Measurements from ENCODE around the gene CYP4F2. TPM values are rescaled to one million over a fixed set of nuclear protein-coding genes. Genes with fewer than 3 reads are reported as not detected.
"Not testable (repeated sequence)": the region's sequence is repeated elsewhere in the genome, so short reads cannot be mapped to it uniquely, and the experiment has no call there.

The CYP4F2 gene
- total and polyA plus RNA-seq, 12 donors: not detected

DNA sequence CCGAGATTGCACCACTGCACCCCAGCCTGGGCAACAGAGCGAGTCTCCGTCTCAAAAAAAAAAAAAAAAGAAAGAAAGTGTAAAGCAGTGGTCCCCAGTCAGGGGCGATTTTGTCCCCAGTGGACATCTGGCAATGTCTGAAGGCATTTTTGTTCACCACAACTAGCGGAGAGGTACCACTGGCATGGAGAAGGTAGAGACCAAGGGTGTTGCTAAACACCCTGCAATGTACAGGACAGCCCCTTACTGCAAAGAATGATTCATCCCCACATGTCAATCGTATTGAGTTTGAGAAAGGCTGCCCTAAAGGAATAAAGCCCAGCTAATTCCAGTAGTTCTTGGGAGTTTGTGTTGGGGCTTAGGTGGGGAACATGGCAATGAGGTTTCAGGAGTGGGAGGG lies 38.7 kb downstream of the CYP4F2 start:
- DNase-seq: no peak
- TF ChIP-seq CTCF (IDR thresholded peaks at IDR 0.05) (no peak), POLR2A (IDR thresholded peaks at IDR 0.05) (no peak)
- Histone ChIP-seq H3K4me1 (replicated peaks in 1 of 2) (no peaks in the 10 kb centered on the region), H3K4me3 (no peak overlapping the region), H3K9me3 (replicated peaks in 1 of 3) (no peaks in the 10 kb centered on the region), H3K36me3 (replicated peaks in 1 of 2) (no peaks in the 10 kb centered on the region), H3K27me3 (peaks cover 6% of the 10 kb centered on the region), H3K27ac (no peak overlapping the region)
- intact Hi-C loops (cut with DNase I): no loop called here
- WGBS, 4 donors: 66 to 78% (median 75%) methylated on average over 5 to 6 of the region's 6 CpGs

DNA sequence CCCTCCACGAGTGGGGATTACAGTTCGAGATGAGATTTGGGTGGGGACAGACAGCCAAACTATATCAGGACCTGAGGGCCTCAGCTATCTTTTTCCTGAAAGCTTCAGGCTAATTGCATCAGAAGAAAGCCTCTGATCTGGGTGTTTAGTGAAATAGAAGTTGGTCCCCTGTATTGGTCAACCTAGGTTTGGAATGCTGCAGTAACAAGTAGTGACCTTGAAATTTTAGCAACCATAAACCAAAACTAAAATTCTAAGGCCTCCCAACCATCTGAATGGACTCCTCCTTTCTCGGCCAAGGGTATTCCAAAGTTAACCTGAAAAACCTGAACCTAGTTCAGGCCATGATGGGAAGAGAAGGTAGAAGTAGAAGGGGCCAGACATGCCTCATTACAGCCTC lies 47.5 kb downstream of the CYP4F2 start:
- H3K27ac ChIP-seq: no peak overlapping the region
- no peaks in the 10 kb centered on the region for H3K4me1 ChIP-seq (replicated peaks in 1 of 2)
- no peak for DNase-seq
- H3K27me3 ChIP-seq: no peaks in the 10 kb centered on the region
- no peak overlapping the region for H3K4me3 ChIP-seq
- 76 to 87% (median 82%) methylated on average over 3 of the region's 3 CpGs for whole genome bisulfite sequencing, 4 donors
- intact Hi-C loops (cut with DNase I): no loop called here
- TF ChIP-seq POLR2A (IDR thresholded peaks at IDR 0.05) (no peak), CTCF (IDR thresholded peaks at IDR 0.05) (no peak)
- H3K36me3 ChIP-seq (replicated peaks in 1 of 2): no peaks in the 10 kb centered on the region
- no peaks in the 10 kb centered on the region for H3K9me3 ChIP-seq (replicated peaks in 1 of 3)

GRCh38 chr19:15846923-15847322 lies 51.0 kb downstream of the CYP4F2 start:
- intact Hi-C loops (cut with DNase I): no loop called here
- DNase-seq: no peak
- Histone ChIP-seq H3K9me3 (replicated peaks in 1 of 3) (no peaks in the 10 kb centered on the region), H3K36me3 (replicated peaks in 1 of 2) (no peaks in the 10 kb centered on the region), H3K4me1 (replicated peaks in 1 of 2) (no peaks in the 10 kb centered on the region), H3K27ac (no peak overlapping the region), H3K4me3 (no peak overlapping the region), H3K27me3 (no peaks in the 10 kb centered on the region)
- TF ChIP-seq CTCF (IDR thresholded peaks at IDR 0.05) (no peak), POLR2A (IDR thresholded peaks at IDR 0.05) (no peak)
- WGBS, 4 donors: 77 to 83% (median 79%) methylated on average over 6 of the region's 6 CpGs

DNA sequence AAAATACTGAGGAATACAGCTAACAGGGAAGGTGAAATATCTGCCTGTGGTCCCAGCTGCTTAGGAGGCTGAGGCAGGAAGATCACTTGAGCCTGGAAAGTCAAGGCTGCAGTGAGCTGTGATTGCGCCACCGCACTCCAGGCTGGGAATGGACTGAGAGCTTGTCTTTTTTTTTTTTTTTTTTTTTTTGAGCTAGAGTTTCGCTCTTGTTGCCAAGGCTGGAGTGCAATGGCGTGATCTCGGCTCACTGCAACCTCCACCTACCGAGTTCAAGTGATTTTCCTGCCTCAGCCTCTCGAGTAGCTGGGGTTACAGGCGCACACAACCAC lies 54.0 kb downstream of the CYP4F2 start:
- 36 to 56% (median 46%) methylated on average over 7 to 8 of the region's 8 CpGs for WGBS, 4 donors
- not testable (repeated sequence) for H3K36me3 ChIP-seq (replicated peaks in 1 of 2); H3K27me3 ChIP-seq

DNA sequence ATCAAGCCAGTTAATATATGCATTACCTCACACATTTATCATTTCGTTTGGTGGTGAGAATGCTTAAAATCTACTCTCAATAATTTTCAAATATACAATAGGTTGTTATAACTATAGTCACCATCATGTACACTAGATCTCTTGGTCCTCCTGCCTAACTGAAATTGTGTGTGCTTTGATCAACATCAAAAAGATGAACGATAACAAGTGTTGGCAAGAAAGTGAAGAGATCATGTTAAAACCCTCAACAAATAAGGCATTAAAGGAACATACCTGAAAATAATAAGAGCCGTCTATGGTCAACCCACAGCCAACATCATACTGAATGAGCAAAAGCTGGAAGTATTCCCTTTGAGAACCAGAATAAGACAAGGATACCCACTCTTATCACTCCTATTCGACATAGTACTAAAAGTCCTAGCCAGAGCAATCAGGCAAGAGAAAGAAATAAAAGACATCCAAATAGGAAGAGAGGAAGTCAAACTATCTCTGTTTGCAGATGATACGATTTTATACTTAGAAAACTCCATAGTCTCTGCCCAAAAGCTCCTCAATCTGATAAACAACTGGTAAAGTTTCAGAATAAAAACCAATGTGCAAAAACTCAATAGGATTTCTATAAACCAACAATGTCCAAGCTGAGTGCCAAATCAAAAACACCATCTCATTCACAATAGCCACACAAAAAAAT lies 54.5 kb downstream of the CYP4F2 start:
- DNase-seq: no peak
- Histone ChIP-seq H3K36me3 (replicated peaks in 1 of 2) (no peaks in the 10 kb centered on the region), H3K4me1 (replicated peaks in 1 of 2) (no peaks in the 10 kb centered on the region), H3K27ac (no peak overlapping the region), H3K27me3 (no peaks in the 10 kb centered on the region), H3K4me3 (no peak overlapping the region), H3K9me3 (replicated peaks in 1 of 3) (no peaks in the 10 kb centered on the region)
- intact Hi-C loops (cut with DNase I): no loop called here
- 49 to 55% (median 51%) methylated on average over 5 of the region's 5 CpGs for WGBS, 4 donors
- TF ChIP-seq POLR2A (IDR thresholded peaks at IDR 0.05) (no peak), CTCF (IDR thresholded peaks at IDR 0.05) (no peak)

More for the DNA sequence above, 54.0 kb downstream of the CYP4F2 start:
- intact Hi-C loops (cut with DNase I); H3K4me3 ChIP-seq; H3K4me1 ChIP-seq (replicated peaks in 1 of 2); H3K27ac ChIP-seq; H3K9me3 ChIP-seq (replicated peaks in 1 of 3): not testable (repeated sequence)
- peak; percentile 35 to 82 (median 59) for DNase-seq
